Keratinocyte (primary cell): Measurements from ENCODE around the gene SEMA3F. TPM values are rescaled to one million over a fixed set of nuclear protein-coding genes. Genes with fewer than 3 reads are reported as not detected.
"Not testable (repeated sequence)": the region's sequence is repeated elsewhere in the genome, so short reads cannot be mapped to it uniquely, and the experiment has no call there.

Experiments used
- DNase-seq: peaks from one replicate; pipeline ENCODE4 v3.0.0-alpha.2; 2011; ENCODE audit warnings: low read depth, missing footprints, low spot score
- FAIRE-seq: peaks from 2 replicates; lab custom pipeline; 2011; peaks lifted over from hg19 to GRCh38; lab: Jason Lieb, UNC
- H2AFZ ChIP-seq: 2 replicates; pipeline ENCODE4 v1.6.0; 2012; ENCODE audit warnings: low read length, control low read depth, inconsistent platforms; ENCODE audit not compliant: control insufficient read depth
- H3K27ac ChIP-seq: 2 replicates; pipeline ENCODE4 v1.5.1; 2011; ENCODE audit warnings: low read length; ENCODE audit not compliant: control insufficient read depth, insufficient read depth
- H3K27me3 ChIP-seq: 3 replicates; pipeline ENCODE4 v1.6.0; 2011; ENCODE audit warnings: low read length; ENCODE audit not compliant: control insufficient read depth, insufficient read depth; ENCODE audit errors: extremely low read depth
- H3K36me3 ChIP-seq, 2 experiments: 2 replicates in 1 of 2; 3 replicates in 1 of 2; pipeline ENCODE4 v1.5.1; 2011; ENCODE audit warnings: low read length in 2 of 2, mild to moderate bottlenecking in 1 of 2; ENCODE audit not compliant: control insufficient read depth in 2 of 2, insufficient read depth in 2 of 2; ENCODE audit errors: extremely low read depth in 1 of 2
- H3K4me1 ChIP-seq: 3 replicates; pipeline ENCODE4 v1.5.1; 2011; ENCODE audit warnings: low read length; ENCODE audit not compliant: control insufficient read depth, insufficient read depth; ENCODE audit errors: extremely low read depth
- H3K4me2 ChIP-seq: 3 replicates; pipeline ENCODE4 v1.6.0; 2011; ENCODE audit warnings: low read depth, low read length; ENCODE audit not compliant: control insufficient read depth, insufficient read depth; ENCODE audit errors: extremely low read depth
- H3K4me3 ChIP-seq, 3 experiments: fragments of 200-600 bp in 1 of 3; sonication (generic) in 1 of 3; 2 replicates in 2 of 3; 3 replicates in 1 of 3; pipeline ENCODE4 v1.5.1; 2011 to 2016; ENCODE audit warnings: low read length in 3 of 3, mild to moderate bottlenecking in 3 of 3, control low read depth in 2 of 3, inconsistent platforms in 1 of 3, low read depth in 1 of 3, mixed read lengths in 1 of 3, mixed run types in 1 of 3, moderate library complexity in 1 of 3; ENCODE audit not compliant: control insufficient read depth in 2 of 3, insufficient read depth in 2 of 3; ENCODE audit errors: extremely low read depth in 1 of 3
- H3K79me2 ChIP-seq: 2 replicates; pipeline ENCODE4 v1.6.0; 2012; ENCODE audit warnings: low read length; ENCODE audit not compliant: control insufficient read depth, insufficient read depth
- H3K9ac ChIP-seq: 3 replicates; pipeline ENCODE4 v1.6.0; 2011; ENCODE audit warnings: low read length; ENCODE audit not compliant: control insufficient read depth, insufficient read depth; ENCODE audit errors: extremely low read depth
- H3K9me1 ChIP-seq: 3 replicates; pipeline ENCODE4 v1.6.0; 2011; ENCODE audit warnings: low read length; ENCODE audit not compliant: control insufficient read depth, insufficient read depth; ENCODE audit errors: extremely low read depth
- H3K9me3 ChIP-seq: 2 replicates; pipeline ENCODE4 v1.5.1; 2012; ENCODE audit warnings: low read depth, low read length; ENCODE audit not compliant: control insufficient read depth
- H4K20me1 ChIP-seq: 3 replicates; pipeline ENCODE4 v1.6.0; 2011; ENCODE audit warnings: low read length; ENCODE audit not compliant: control insufficient read depth, insufficient read depth; ENCODE audit errors: extremely low read depth
- EZH2 ChIP-seq: IDR thresholded peaks from one replicate; pipeline ENCODE4 v1.6.1; 2012; ENCODE audit warnings: inconsistent platforms, mild to moderate bottlenecking, low read length, moderate library complexity
- dilution Hi-C: fragments of 300-500 bp; cut with MboI; formaldehyde crosslinking; loops from one replicate; pipeline ENCODE4 v1.7.0; 2020; ENCODE audit warnings: low sequenced_read_pairs; ENCODE audit not compliant: extremely low pct_ligation_motif_present
- polyA plus RNA-seq, 5 experiments: library from polyadenylated mRNA; depleted of rRNA in 3 of 5; stranded (reverse) in 3 of 5; stranded (forward) in 1 of 5; unstranded in 1 of 5; fragments of >200 nt; gene quantifications; 1 replicate in 1 of 5; 2 replicates in 3 of 5; 3 replicates in 1 of 5; pipeline versions ENCODE4 v1.2.1 to v1.2.3, GENCODE V29; 2011 to 2012; ENCODE audit warnings: missing spikeins in 2 of 5, low read depth in 1 of 5, low replicate concordance in 1 of 5
- TF ChIP-seq, protein P1 (sequence below), 3 experiments: IDR thresholded peaks in 1 of 3; conservative IDR thresholded peaks in 1 of 3; optimal IDR thresholded peaks in 1 of 3; 2 replicates in 2 of 3; 3 replicates in 1 of 3; pipeline versions ENCODE3 to v1.5.1; 2011; ENCODE audit warnings: low read length in 3 of 3, mild to moderate bottlenecking in 3 of 3, moderate library complexity in 2 of 3, control low read depth in 1 of 3, inconsistent platforms in 1 of 3; ENCODE audit not compliant: insufficient read depth in 2 of 3; ENCODE audit errors: extremely low read depth in 1 of 3

The SEMA3F gene
- polyA plus RNA-seq, 1 donor (not counting 4 experiments of a cell fraction or from before 2014, with no cell fraction given) = 72.8 TPM

DNA sequence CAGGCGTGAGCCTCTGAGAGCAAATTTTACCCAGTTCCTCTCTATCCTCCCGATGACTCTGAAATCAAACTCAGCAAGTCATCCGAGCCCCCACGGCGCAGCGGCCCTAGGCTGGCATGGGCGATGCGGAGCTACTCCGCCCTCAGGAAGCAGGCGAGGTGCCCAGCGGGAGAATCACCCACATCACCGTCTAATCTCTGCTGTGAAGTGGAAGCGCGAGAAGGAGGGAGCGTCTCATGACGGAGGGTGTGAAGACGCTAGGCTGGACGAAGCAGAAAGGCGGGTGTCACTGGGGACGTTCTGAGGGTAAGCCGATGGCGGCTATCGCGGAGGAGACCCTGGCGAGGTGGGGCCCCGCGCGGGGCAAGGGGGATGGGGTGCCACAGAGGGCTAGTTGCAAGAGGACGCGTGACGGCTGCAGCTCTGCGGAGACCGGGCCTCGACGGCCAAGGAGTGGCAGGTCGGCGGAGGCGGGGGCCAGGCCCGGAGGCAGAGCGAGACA lies 71.8 kb downstream of the SEMA3F start:
- no peaks in the 10 kb centered on the region for H4K20me1 ChIP-seq
- no peak for DNase-seq
- peak overlapping the region; percentile 30 for H3K9ac ChIP-seq
- H3K9me3 ChIP-seq = no peaks in the 10 kb centered on the region
- H3K27me3 ChIP-seq = peaks cover 4% of the 10 kb centered on the region
- peak overlapping the region; percentile 76 for H3K4me2 ChIP-seq
- no peaks in the 10 kb centered on the region for H3K79me2 ChIP-seq
- H3K36me3 ChIP-seq = no peaks in the 10 kb centered on the region
- TF ChIP-seq EZH2 = no peak
- TF ChIP-seq, protein P1, sequence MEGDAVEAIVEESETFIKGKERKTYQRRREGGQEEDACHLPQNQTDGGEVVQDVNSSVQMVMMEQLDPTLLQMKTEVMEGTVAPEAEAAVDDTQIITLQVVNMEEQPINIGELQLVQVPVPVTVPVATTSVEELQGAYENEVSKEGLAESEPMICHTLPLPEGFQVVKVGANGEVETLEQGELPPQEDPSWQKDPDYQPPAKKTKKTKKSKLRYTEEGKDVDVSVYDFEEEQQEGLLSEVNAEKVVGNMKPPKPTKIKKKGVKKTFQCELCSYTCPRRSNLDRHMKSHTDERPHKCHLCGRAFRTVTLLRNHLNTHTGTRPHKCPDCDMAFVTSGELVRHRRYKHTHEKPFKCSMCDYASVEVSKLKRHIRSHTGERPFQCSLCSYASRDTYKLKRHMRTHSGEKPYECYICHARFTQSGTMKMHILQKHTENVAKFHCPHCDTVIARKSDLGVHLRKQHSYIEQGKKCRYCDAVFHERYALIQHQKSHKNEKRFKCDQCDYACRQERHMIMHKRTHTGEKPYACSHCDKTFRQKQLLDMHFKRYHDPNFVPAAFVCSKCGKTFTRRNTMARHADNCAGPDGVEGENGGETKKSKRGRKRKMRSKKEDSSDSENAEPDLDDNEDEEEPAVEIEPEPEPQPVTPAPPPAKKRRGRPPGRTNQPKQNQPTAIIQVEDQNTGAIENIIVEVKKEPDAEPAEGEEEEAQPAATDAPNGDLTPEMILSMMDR (optimal IDR thresholded peaks at IDR 0.05 in 1 of 3, IDR thresholded peaks at IDR 0.05 in 1 of 3, conservative IDR thresholded peaks at IDR 0.05 in 1 of 3; ENCODE audit: extremely low read depth in 1 of 3, insufficient read depth in 2 of 3, low read length in 3 of 3) = no peak
- peaks cover 15% of the 10 kb centered on the region for H3K4me1 ChIP-seq
- no peak for FAIRE-seq
- dilution Hi-C loops = no loop called here
- peak overlapping the region; percentile 94 for H2AFZ ChIP-seq
- H3K4me3 ChIP-seq = peak overlapping the region; percentile 37 to 76 (median 73)
- no peak overlapping the region for H3K27ac ChIP-seq
- no peaks in the 10 kb centered on the region for H3K9me1 ChIP-seq

DNA sequence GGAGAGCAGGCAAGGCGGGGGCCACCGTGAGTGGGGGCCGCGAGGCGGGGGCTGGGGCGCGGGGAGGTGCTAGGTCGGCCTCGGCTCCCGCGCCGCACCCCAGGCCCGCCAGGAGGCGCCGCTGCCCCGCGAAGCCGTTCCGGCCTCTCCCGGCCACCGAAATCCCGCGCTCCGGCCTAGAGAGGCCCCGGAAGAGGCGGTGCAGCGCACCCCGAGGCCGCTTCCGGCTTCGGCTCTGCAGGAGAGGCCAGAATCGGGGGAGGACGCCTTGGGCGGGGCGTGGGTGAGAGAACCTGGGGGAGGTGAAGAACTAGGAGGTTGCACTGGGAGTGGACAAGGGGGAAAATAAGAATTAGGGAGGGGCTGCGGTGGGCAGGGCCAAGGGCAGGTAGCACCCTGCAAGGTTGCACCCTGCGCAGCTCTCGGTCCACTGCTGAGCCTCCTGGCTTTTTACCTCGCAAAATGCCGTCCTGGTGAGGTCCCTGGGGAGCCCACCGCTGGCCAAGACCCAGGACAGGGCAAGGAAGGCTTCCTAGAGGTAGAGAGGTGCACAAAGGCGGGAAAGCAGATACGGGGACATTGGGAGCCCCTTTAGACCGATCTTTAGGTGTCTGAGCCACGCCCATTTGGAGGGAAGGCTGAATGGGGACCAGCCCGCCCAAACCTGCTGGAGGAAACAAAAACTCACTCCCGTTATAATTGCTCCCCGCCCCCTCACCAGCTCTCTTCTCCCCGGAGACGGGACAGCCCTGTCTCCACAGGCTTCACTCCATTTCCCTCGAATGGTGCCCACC lies 72.5 kb downstream of the SEMA3F start:
- DNase-seq (no peak), FAIRE-seq (peak; percentile 39)
- no peaks in the 10 kb centered on the region for H4K20me1 ChIP-seq
- H3K4me1 ChIP-seq = peaks cover 15% of the 10 kb centered on the region
- peak overlapping the region; percentile 37 to 96 (median 76) for H3K4me3 ChIP-seq
- dilution Hi-C loops = no loop called here
- TF ChIP-seq, protein P1 (optimal IDR thresholded peaks at IDR 0.05 in 1 of 3, IDR thresholded peaks at IDR 0.05 in 1 of 3, conservative IDR thresholded peaks at IDR 0.05 in 1 of 3; ENCODE audit: extremely low read depth in 1 of 3, insufficient read depth in 2 of 3, low read length in 3 of 3) = peak; percentile 50 to 86 (median 78)
- no peak for TF ChIP-seq EZH2
- peak overlapping the region; percentile 71 for H3K27ac ChIP-seq
- no peaks in the 10 kb centered on the region for H3K9me1 ChIP-seq
- H3K9ac ChIP-seq = peak overlapping the region; percentile 80
- peak overlapping the region; percentile 94 for H2AFZ ChIP-seq
- no peaks in the 10 kb centered on the region for H3K9me3 ChIP-seq
- peak overlapping the region; percentile 98 for H3K4me2 ChIP-seq
- H3K36me3 ChIP-seq = no peaks in the 10 kb centered on the region
- no peaks in the 10 kb centered on the region for H3K79me2 ChIP-seq
- peaks cover 4% of the 10 kb centered on the region for H3K27me3 ChIP-seq

DNA sequence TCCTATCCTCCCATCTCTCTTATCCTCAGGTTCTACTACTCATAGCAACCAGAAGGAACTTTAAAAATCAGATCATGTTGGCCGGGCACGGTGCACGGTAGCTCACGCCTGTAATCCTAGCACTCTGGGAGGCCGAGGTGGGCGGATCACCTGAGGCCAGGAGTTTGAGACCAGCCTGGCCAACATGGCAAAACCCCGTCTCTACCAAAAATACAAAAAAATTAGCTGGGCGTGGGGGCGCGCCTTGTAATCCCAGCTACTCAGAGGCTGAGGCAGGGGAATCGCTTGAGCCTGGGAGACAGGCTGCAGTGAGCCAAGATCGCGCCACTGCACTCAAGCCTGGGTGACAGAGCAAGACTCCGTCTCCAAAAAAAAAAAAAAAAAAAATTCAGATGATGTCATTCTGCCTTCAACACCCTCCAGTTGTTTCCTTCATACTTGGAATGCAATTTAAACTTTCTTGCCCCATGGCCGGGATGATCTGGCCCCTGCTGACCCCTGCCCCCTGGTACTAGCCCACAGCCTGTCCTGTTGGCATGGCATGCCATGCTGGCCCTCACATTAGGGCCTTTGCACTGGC lies 73.2 kb downstream of the SEMA3F start:
- Histone ChIP-seq H3K4me1 (peaks cover 15% of the 10 kb centered on the region), H3K4me3 (peak overlapping the region; percentile 37 to 96 (median 76)), H3K4me2 (peak overlapping the region; percentile 98), H3K27ac (peak overlapping the region; percentile 71), H3K9ac (peak overlapping the region; percentile 80)
- H3K9me1 ChIP-seq, FAIRE-seq, H3K27me3 ChIP-seq, H2AFZ ChIP-seq, DNase-seq, H3K9me3 ChIP-seq, H4K20me1 ChIP-seq, H3K36me3 ChIP-seq, H3K79me2 ChIP-seq, dilution Hi-C loops: not testable (repeated sequence)
